ENCODE data around the gene GLCCI1. TPM values are rescaled to one million over a fixed set of nuclear protein-coding genes. Genes with fewer than 3 reads are reported as not detected.

GLCCI1 gene
- total and polyA plus RNA-seq, 10 of the 15 experiments (the other 5 are each of a cell fraction or from before 2014, with no cell fraction given), result 12.6 to 92.0 (median 27.6) TPM

- H3K4me1 ChIP-seq (ENCODE audit: control insufficient read depth, insufficient read depth, low read length), result peaks cover 39% of the 10 kb centered on the region
- intact Hi-C loops (cut with micrococcal nuclease; ENCODE audit: unreplicated experiment) (no loop called here), in situ Hi-C loops (cut with MboI) (no loop called here)
- FAIRE-seq (no peak), DNase-seq (ENCODE audit: low read depth, low spot score) (no peak), ATAC-seq (no peak)
- H4K20me1 ChIP-seq (ENCODE audit: control insufficient read depth, insufficient read depth), result no peaks in the 10 kb centered on the region
- no peak overlapping the region for H3K27ac ChIP-seq (ENCODE audit: control insufficient read depth, insufficient read depth)
- ChIA-PET RAD21 (ENCODE audit: unreplicated experiment) (no interaction called here), CTCF (interaction anchor here (0.6 to 1.7 kb wide), 2 partner anchors 43 to 452 kb away, joined by 4 read pairs; no protein-coding TSS in a partner anchor), SMC1A (ENCODE audit: uncharacterized antibody, unreplicated experiment) (interaction anchor here (0.6 to 1.9 kb wide), 4 partner anchors 20 to 265 kb away, joined by 3 to 9 read pairs (median 6); no protein-coding TSS in a partner anchor), POLR2A (interaction anchor here (1.2 to 1.3 kb wide), 2 partner anchors 12 to 20 kb away, joined by 3 to 5 read pairs; no protein-coding TSS in a partner anchor)
- no peaks in the 10 kb centered on the region; the same call in 1 of the 2 replicates for H3K79me2 ChIP-seq (ENCODE audit: control insufficient read depth, insufficient read depth, low read length)
- H3K9me3 ChIP-seq (replicated peaks; ENCODE audit: control insufficient read depth, insufficient read depth, low read length), result peaks cover 3% of the 10 kb centered on the region
- no TSS peak for BruUV-seq (replicated peaks)
- H2AFZ ChIP-seq (ENCODE audit: control insufficient read depth, low read depth, low read length), result no peak overlapping the region
- no peak overlapping the region for H3K4me3 ChIP-seq
- no peak overlapping the region for H3K4me2 ChIP-seq (ENCODE audit: control insufficient read depth, insufficient read depth)
- no peak overlapping the region for H3K9ac ChIP-seq (ENCODE audit: control insufficient read depth, insufficient read depth, low read length)
- no peak for TF ChIP-seq E2F8 (IDR thresholded peaks at IDR 0.05; ENCODE audit: low read depth, partially characterized antibody)
- TF ChIP-seq TAF1 (IDR thresholded peaks at IDR 0.05; ENCODE audit: borderline replicate concordance, low read depth, low read length), result no peak
- TF ChIP-seq YY1 (IDR thresholded peaks at IDR 0.05; ENCODE audit: low read depth, low read length), result no peak
- TF ChIP-seq MAX (IDR thresholded peaks at IDR 0.05; ENCODE audit: low read depth, low read length), result no peak
- no peak for TF ChIP-seq EGR1 (IDR thresholded peaks at IDR 0.05; ENCODE audit: borderline replicate concordance in 1 of 2, low read depth in 2 of 2, low read length in 2 of 2)
- H3K27me3 ChIP-seq (replicated peaks in 1 of 2; ENCODE audit: control insufficient read depth in 2 of 2, insufficient read depth in 2 of 2, low read length in 1 of 2), result no peaks in the 10 kb centered on the region
- H3K36me3 ChIP-seq (ENCODE audit: control insufficient read depth in 2 of 2, insufficient read depth in 2 of 2, low read length in 1 of 2), result no peaks in the 10 kb centered on the region
Measured at GRCh38 chr7:7924303-7924702, 44.3 kb upstream of the GLCCI1 start.
